Adrenal gland (tissue), 12 donors: Measurements from ENCODE around the gene EFCAB11. TPM values are rescaled to one million over a fixed set of nuclear protein-coding genes. Genes with fewer than 3 reads are reported as not detected.

Experiments used
- DNase-seq, 7 donors: peaks; one replicate each; pipeline ENCODE4 v3.0.0-alpha.2; 2019 to 2020
- H3K27ac ChIP-seq, 5 donors: fragments of 200-600 bp; sonication (generic) in 4 of 5; 1 replicate in 3 of 5; 2 replicates in 2 of 5; pipeline versions ENCODE4 v1.5.1 to v1.8.0; 2016 to 2020; ENCODE audit warnings: mild to moderate bottlenecking in 1 of 5
- H3K27me3 ChIP-seq: fragments of 200-600 bp; 2 replicates; pipeline ENCODE4 v1.8.0; 2021
- H3K36me3 ChIP-seq, 2 donors: fragments of 200-600 bp; replicated peaks in 1 of 2; 1 replicate in 1 of 2; 2 replicates in 1 of 2; pipeline versions ENCODE4 v1.5.1 to v1.8.0; 2018 to 2022
- H3K4me1 ChIP-seq, 2 donors: fragments of 200-600 bp; replicated peaks in 1 of 2; 1 replicate in 1 of 2; 2 replicates in 1 of 2; pipeline versions ENCODE4 v1.5.1 to v1.8.0; 2018 to 2021
- H3K4me3 ChIP-seq, 4 donors: fragments of 200-600 bp; sonication (generic) in 3 of 4; one replicate each; pipeline ENCODE4 v1.5.1; 2016 to 2018
- H3K9me3 ChIP-seq, 3 donors: fragments of 200-600 bp; sonication (generic) in 1 of 3; replicated peaks in 1 of 3; 1 replicate in 2 of 3; 2 replicates in 1 of 3; pipeline versions ENCODE4 v1.5.1 to v1.8.0; 2016 to 2021
- CTCF ChIP-seq, 6 experiments: fragments of 450-650 bp in 4 of 6; fragments of 200-600 bp in 2 of 6; sonication (generic) in 1 of 6; IDR thresholded peaks; 1 replicate in 5 of 6; 2 replicates in 1 of 6; pipeline versions ENCODE4 v1.5.1 to v1.8.0; 2016 to 2021; ENCODE audit warnings: antibody characterized with exemption in 6 of 6, mild to moderate bottlenecking in 2 of 6, moderate library complexity in 1 of 6
- POLR2A ChIP-seq, 2 donors: fragments of 450-650 bp; IDR thresholded peaks; one replicate each; pipeline ENCODE4 v1.6.1; 2017; ENCODE audit warnings: antibody characterized with exemption in 2 of 2, mild to moderate bottlenecking in 2 of 2, moderate library complexity in 1 of 2
- WGBS, 4 donors: extraction: QIAGEN DNeasy Blood & Tissue Kit in 2 of 4; methylation state at CpG; one replicate each; pipeline versions ENCODE4 v1.1.5 to v1.1.7; 2013 to 2017; 5-methylcytosine and 5-hydroxymethylcytosine counted together
- intact Hi-C, 2 donors: fragments of 100-400 bp; cut with DNase I; formaldehyde crosslinking; loops; one replicate each; pipeline versions ENCODE4 v1.14.1 to v1.15.0; 2022 to 2023
- polyA plus RNA-seq, 3 donors: library from polyadenylated mRNA; stranded (reverse); fragments of 200-250 nt in 2 of 3; fragments of 350-450 nt in 1 of 3; fragmentation: Illumina TruSeq in 1 of 3; extraction: RNeasy Lipid Tissue Mini Kit (QIAGEN cat#74804) in 1 of 3; gene quantifications; one replicate each; pipeline ENCODE4 v1.2.3, GENCODE V29; 2013 to 2014
- total RNA-seq, 9 donors: library from RNA; depleted of rRNA in 4 of 9; stranded (reverse); fragments of >200 nt in 4 of 9; fragments of 120-200 nt in 1 of 9; fragmentation: NEBNext Ultra II Directional in 1 of 9; extraction: Animal tissue kit (Norgen Biotek cat#: 25700) in 1 of 9; gene quantifications; one replicate each; pipeline versions ENCODE4 v1.1.0 to v1.2.4, GENCODE V29; 2013 to 2023
- donor health status: healthy with polysubstance abuse.
- donor health status: Bipolar disorder and iron deficiency.
- donor health status: DM: yes; HTN: yes; CAD: no.
- donor health status: DM: no; HTN: no; CAD: no.
- donor health status: DM: no; HTN: no; CAD: no.
- donor health status: DM: yes; HTN: yes; CAD: no.

EFCAB11 gene
- total and polyA plus RNA-seq, 12 donors: 4.0 to 16.9 (median 8.4) TPM

GRCh38 chr14:89851106-89851505, 103.4 kb downstream of the EFCAB11 start:
- no peaks in the 10 kb centered on the region for H3K9me3 ChIP-seq
- 55 to 73% (median 65%) methylated on average over 1 of the region's 1 CpG for WGBS, 4 donors
- H3K27me3 ChIP-seq: no peaks in the 10 kb centered on the region
- no peaks in the 10 kb centered on the region for H3K36me3 ChIP-seq
- DNase-seq: no peak
- TF ChIP-seq CTCF (IDR thresholded peaks at IDR 0.05) (no peak), POLR2A (IDR thresholded peaks at IDR 0.05) (no peak)
- H3K4me1 ChIP-seq: peaks cover 0 to 7% of the 10 kb centered on the region in 2 donors
- H3K4me3 ChIP-seq: no peak overlapping the region
- H3K27ac ChIP-seq: no peak overlapping the region
- intact Hi-C loops: no loop called here

- Histone ChIP-seq H3K9me3 (no peaks in the 10 kb centered on the region), H3K4me1 (no peaks in the 10 kb centered on the region), H3K4me3 (no peak overlapping the region), H3K27me3 (no peaks in the 10 kb centered on the region), H3K27ac (no peak overlapping the region), H3K36me3 (no peaks in the 10 kb centered on the region)
- DNase-seq: no peak
- 86 to 100% (median 89%) methylated on average over 1 of the region's 1 CpG for WGBS, 4 donors
- TF ChIP-seq CTCF (IDR thresholded peaks at IDR 0.05) (no peak), POLR2A (IDR thresholded peaks at IDR 0.05) (no peak)
- intact Hi-C loops: no loop called here
Observed at GRCh38 chr14:89849931-89850330, 104.6 kb downstream of the EFCAB11 start.

GRCh38 chr14:89848165-89848564, 106.4 kb downstream of the EFCAB11 start:
- H3K4me3 ChIP-seq: no peak overlapping the region
- H3K9me3 ChIP-seq: no peaks in the 10 kb centered on the region
- 80 to 100% (median 87%) methylated on average over 2 of the region's 2 CpGs for WGBS, 4 donors
- no peaks in the 10 kb centered on the region for H3K36me3 ChIP-seq
- TF ChIP-seq POLR2A (IDR thresholded peaks at IDR 0.05) (no peak), CTCF (IDR thresholded peaks at IDR 0.05) (peak in 3 of 6 experiments; percentile 26 to 36 (median 27))
- DNase-seq: no peak
- intact Hi-C loops: no loop called here
- no peak overlapping the region for H3K27ac ChIP-seq
- no peaks in the 10 kb centered on the region for H3K4me1 ChIP-seq
- no peaks in the 10 kb centered on the region for H3K27me3 ChIP-seq

- Histone ChIP-seq H3K27me3 (no peaks in the 10 kb centered on the region), H3K9me3 (no peaks in the 10 kb centered on the region), H3K4me1 (no peaks in the 10 kb centered on the region), H3K36me3 (no peaks in the 10 kb centered on the region), H3K27ac (no peak overlapping the region), H3K4me3 (no peak overlapping the region)
- TF ChIP-seq CTCF (IDR thresholded peaks at IDR 0.05): no peak
- TF ChIP-seq POLR2A (IDR thresholded peaks at IDR 0.05): no peak
- intact Hi-C loops: no loop called here
- no peak for DNase-seq
- WGBS, 4 donors: 84 to 92% (median 87%) methylated on average over 5 of the region's 5 CpGs
Observed at GRCh38 chr14:89845346-89845745, 109.2 kb downstream of the EFCAB11 start.
